Endothelial cell (in vitro differentiated cells): ENCODE results near the gene EWSR1. TPM values are rescaled to one million over a fixed set of nuclear protein-coding genes. Genes with fewer than 3 reads are reported as not detected.
A peak's percentile ranks its signal among the peaks of the same experiment; 100 is the strongest.

Experiments
- microRNA-seq: library from miRNA; unstranded; fragments of <30 nt; microRNA quantifications from one replicate; pipeline ENCODE4, GENCODE V29; 2020; ENCODE audit not compliant: unreplicated experiment
- total RNA-seq: library from RNA; stranded (reverse); fragmentation: NEBNext Ultra II Directional; extraction: Animal tissue kit (Norgen Biotek cat#: 25700); gene quantifications from one replicate; pipeline ENCODE4 v1.2.1, GENCODE V29; 2021; ENCODE audit not compliant: unreplicated experiment

Gene EWSR1
- total RNA-seq, 1 donor from 2014 or later = 307 TPM

Small RNA genes within 50 kb of the gene (microRNA-seq; reads per million reads assigned to microRNA genes)
- gene MIR3653 = 46.5 reads per million, percentile 76 among the genes with 10 or more reads in this experiment

Other genes starting within 250 kb of the EWSR1 start
- not detected for gene C22orf31, start 206.4 kb upstream of the EWSR1 start, total RNA-seq
- gene KREMEN1, start 195.2 kb upstream of the EWSR1 start, total RNA-seq = 3.1 TPM
- 25.5 TPM for gene EMID1, start 62.4 kb upstream of the EWSR1 start, total RNA-seq
- gene RHBDD3, start 287 bp upstream of the EWSR1 start, total RNA-seq = 56.5 TPM
- gene GAS2L1, start 38.4 kb downstream of the EWSR1 start, total RNA-seq = 33.6 TPM
- gene RASL10A, start 47.4 kb downstream of the EWSR1 start, total RNA-seq = 30.1 TPM
- gene AP1B1, start 120.3 kb downstream of the EWSR1 start, total RNA-seq = 316 TPM
- gene RFPL1, start 170.3 kb downstream of the EWSR1 start, total RNA-seq = not detected
- gene NEFH, start 211.9 kb downstream of the EWSR1 start, total RNA-seq = 18.2 TPM